HG03439 (cell line): Measurements from ENCODE around the gene THAP7.

Experiments
- ATAC-seq: cut with Tn5 transposase; IDR thresholded peaks from one replicate; pipeline ENCODE4 v1.9.1; 2021; ENCODE audit warnings: mild to moderate bottlenecking, moderate library complexity; ENCODE audit not compliant: unreplicated experiment

THAP7 gene

GRCh38 chr22:20965104-20965887 is 36.6 kb downstream of the THAP7 start:
- no peak for ATAC-seq

- ATAC-seq, result no peak
These were observed 37.2 kb downstream of the THAP7 start for GRCh38 chr22:20964799-20965103.

GRCh38 chr22:20964090-20964798 is 37.7 kb downstream of the THAP7 start:
- ATAC-seq, result no peak

- ATAC-seq, result no peak
These were observed 38.5 kb downstream of the THAP7 start for GRCh38 chr22:20963201-20964052.

- ATAC-seq, result no peak
These were observed 39.4 kb downstream of the THAP7 start for GRCh38 chr22:20962491-20962945.

GRCh38 chr22:20960609-20961008 is 41.3 kb downstream of the THAP7 start:
- ATAC-seq, result no peak

GRCh38 chr22:20959578-20960461 is 42.1 kb downstream of the THAP7 start:
- ATAC-seq, result no peak

GRCh38 chr22:20957683-20958431 is 44.1 kb downstream of the THAP7 start:
- no peak for ATAC-seq

- ATAC-seq, result no peak
These were observed 44.7 kb downstream of the THAP7 start for GRCh38 chr22:20957102-20957682.

GRCh38 chr22:20956258-20957101 is 45.4 kb downstream of the THAP7 start:
- no peak for ATAC-seq

- no peak for ATAC-seq
These were observed 46.4 kb downstream of the THAP7 start for GRCh38 chr22:20955548-20955947.

- no peak for ATAC-seq
These were observed 48.0 kb downstream of the THAP7 start for GRCh38 chr22:20953668-20954500.

GRCh38 chr22:20953342-20953608 is 48.6 kb downstream of the THAP7 start:
- ATAC-seq, result no peak

GRCh38 chr22:20952544-20953341 is 49.2 kb downstream of the THAP7 start:
- no peak for ATAC-seq

GRCh38 chr22:20951932-20952380 is 50.0 kb downstream of the THAP7 start:
- no peak for ATAC-seq

GRCh38 chr22:20951151-20951931 is 50.6 kb downstream of the THAP7 start:
- ATAC-seq, result no peak
